Measurements from ENCODE around the gene TMPRSS2.

TMPRSS2 gene

DNA sequence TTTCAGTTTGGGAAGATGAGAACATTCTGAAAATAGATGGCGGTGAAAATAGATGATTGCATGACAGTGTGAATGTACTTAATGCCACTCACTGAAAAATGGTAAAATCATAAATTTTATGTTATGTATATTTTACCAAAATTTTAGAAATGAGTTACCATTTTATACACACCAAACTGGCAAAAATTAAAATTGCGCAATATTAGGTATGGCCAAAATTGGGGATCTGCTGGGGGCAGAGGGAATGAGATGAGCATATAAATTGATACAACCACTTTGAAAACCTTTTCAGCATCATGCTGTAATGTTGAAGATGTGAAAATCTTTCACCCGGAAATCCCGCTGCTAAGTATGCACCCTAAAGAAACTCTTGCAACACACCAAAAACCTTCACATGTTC, 10.8 kb upstream of the TMPRSS2 start:
- in situ Hi-C loops (cut with HindIII; ENCODE audit: low pct_ligation_motif_present, low pct_unique_long_range_greater_than_20kb, low sequenced_read_pairs), result no loop called here

DNA sequence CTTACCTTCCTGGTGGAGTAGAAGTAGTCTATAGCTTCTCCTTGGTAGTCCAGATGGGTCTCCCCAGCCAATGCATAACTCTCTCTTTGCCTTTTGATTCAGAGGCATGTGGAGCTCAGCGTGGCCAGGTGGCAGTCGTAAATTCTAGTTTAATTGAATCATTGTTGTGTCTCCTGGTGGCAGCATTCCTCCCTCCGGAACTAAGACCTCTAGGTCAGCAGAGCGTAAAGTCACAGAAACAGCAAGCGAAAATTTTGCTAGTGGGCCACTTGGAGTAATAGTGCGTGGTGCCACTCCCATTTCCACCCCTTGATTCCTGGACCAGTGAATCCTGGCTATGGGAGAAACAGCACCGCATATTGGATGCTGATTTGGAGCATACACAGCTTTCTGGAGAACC, 3.9 kb upstream of the TMPRSS2 start:
- in situ Hi-C loops (cut with HindIII; ENCODE audit: low pct_ligation_motif_present, low pct_unique_long_range_greater_than_20kb, low sequenced_read_pairs), result no loop called here
- no peak for DNase-seq

More for the DNA sequence above, 10.8 kb upstream of the TMPRSS2 start:
- DNase-seq, result no peak

DNA sequence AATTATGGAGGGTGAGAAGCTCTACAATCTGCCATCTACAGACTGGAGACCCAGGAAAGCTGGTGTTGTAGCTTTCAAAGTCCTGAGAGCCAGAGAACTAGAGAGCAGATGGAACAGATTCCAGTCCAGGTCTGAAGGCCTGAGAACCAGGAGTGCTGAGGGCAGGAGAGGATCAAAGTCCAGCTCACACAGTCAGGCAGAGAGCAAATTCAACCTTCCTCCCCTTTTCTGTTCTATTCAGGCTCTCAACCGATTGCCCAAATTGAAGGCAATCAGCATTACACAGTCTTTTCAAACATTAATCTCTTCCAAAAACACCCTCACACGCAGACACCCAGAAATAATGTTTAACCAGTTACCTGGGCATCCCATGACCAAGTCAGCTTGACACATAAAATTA, 2.5 kb upstream of the TMPRSS2 start:
- in situ Hi-C loops (cut with HindIII; ENCODE audit: low pct_ligation_motif_present, low pct_unique_long_range_greater_than_20kb, low sequenced_read_pairs), result no loop called here

DNA sequence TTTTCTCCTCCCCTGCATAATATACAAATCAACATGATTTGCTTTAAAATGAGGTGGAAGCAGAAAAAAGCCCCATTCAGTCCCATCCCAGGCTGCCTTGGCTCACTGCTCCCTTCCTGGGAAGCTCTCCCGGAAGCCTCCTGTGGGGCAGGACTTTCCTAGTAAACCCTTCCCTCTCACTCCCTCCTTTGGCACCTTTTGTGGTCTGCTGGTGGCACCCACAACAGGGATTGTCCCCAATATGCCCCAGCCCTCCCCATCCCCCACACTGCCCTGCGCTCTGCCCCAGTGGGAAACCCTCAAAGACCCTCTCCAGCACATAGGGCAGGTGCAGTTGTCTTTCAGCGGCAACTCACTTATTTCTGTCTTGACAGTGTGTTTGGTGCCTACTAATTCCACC, 1.8 kb upstream of the TMPRSS2 start:
- DNase-seq, result no peak
- in situ Hi-C loops (cut with HindIII; ENCODE audit: low pct_ligation_motif_present, low pct_unique_long_range_greater_than_20kb, low sequenced_read_pairs), result no loop called here

More for the DNA sequence above, 2.5 kb upstream of the TMPRSS2 start:
- DNase-seq, result no peak

DNA sequence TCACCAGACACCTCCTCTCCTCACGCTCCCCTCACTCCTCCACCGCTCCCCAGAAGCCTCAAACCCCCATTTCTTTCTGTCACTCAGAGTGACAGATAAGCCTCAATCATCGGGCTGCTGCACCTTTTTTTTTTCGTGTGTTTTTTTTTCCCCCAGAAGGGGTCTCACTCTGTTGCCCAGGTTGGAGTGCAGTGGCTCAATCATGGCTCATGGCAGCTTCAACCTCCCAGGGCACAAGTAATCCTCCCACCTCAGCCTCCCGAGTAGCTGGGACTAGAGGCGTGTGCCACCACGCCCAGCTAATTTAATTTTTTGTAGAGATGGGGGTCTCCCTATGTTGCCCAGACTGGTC, 1.2 kb upstream of the TMPRSS2 start:
- DNase-seq, result no peak
- in situ Hi-C loops (cut with HindIII; ENCODE audit: low pct_ligation_motif_present, low pct_unique_long_range_greater_than_20kb, low sequenced_read_pairs), result no loop called here

DNA sequence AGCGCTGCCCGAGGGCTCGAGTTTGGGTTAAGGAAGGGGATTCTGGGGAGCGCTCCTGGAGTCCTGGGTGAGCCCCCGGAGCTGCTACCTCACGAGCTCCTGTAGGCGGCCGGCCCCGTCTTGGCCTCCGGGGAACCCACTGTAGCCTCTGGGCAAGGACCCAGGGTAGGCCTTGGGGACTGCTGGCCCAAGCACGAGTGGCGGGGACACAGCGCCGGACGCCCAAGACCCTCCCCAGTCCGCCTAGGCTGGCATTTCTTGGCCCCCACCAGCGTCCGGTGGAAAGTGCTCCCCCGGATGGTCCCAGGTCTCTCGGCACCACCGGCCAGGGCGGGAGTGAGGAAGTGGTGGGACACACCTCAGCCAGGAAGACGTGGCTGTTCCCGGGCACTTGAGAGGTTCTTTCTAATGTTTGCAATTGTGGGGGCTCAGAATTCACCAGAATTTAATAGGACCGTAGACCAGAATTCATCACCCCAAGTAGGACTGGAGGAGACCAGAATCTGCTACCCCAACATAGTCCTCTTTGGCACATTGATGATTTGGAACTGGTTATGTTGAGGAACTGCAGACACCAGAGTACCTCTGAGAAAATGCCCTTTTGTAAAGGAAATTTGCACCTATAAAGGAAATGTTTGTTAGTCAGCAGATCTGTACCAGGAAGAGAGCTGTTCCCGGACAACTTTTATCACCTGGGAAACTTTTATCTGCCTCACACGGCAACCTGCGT, 622 bp upstream of the TMPRSS2 start:
- DNase-seq, result no peak
- in situ Hi-C loops (cut with HindIII; ENCODE audit: low pct_ligation_motif_present, low pct_unique_long_range_greater_than_20kb, low sequenced_read_pairs), result no loop called here

DNA sequence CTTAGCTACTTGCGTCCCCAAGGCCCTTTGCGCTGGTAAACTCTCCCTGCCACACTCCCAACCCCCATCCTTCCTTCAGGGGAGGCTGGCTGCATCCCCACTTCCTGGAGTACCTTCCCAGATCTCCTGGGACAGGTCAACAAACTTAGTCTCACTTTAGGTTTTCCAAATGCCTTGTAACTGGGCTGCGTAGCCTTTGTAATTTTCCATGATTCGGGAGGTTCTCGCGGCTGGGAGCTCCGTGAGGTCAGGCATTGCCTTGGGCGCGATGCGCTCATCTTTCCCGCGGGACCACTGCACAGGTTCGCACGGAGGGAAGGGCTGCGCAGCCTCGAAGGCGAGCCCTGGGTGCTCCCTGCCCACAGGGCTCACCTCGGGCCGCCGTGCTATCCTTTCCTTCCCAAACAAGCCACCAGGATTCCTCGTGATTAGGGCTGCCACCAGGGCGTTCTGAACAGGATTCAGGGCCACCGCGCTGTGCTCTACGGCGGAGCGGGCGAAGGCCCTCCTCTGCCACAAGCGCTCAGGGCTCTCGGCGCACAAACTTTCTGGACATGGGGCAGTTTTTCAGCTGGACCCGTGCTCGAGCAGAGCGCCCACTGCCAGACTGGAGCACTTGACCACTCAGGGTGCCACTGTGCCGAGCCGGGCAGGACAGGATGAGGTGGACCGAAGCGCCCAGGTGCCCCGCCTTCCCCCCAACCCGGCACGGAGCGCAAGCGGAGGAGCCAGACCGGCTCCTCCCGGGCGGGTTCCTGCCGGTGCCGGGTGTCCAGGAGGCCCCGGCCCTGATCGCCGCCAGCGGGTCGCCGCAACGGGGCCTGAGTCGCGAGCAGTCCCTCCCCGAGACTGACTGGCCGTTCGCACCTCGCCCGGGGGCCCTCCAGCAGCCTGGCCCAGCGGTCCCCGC, 1.1 kb downstream of the TMPRSS2 start:
- no peak for DNase-seq
- in situ Hi-C loops (cut with HindIII; ENCODE audit: low pct_ligation_motif_present, low pct_unique_long_range_greater_than_20kb, low sequenced_read_pairs), result no loop called here

DNA sequence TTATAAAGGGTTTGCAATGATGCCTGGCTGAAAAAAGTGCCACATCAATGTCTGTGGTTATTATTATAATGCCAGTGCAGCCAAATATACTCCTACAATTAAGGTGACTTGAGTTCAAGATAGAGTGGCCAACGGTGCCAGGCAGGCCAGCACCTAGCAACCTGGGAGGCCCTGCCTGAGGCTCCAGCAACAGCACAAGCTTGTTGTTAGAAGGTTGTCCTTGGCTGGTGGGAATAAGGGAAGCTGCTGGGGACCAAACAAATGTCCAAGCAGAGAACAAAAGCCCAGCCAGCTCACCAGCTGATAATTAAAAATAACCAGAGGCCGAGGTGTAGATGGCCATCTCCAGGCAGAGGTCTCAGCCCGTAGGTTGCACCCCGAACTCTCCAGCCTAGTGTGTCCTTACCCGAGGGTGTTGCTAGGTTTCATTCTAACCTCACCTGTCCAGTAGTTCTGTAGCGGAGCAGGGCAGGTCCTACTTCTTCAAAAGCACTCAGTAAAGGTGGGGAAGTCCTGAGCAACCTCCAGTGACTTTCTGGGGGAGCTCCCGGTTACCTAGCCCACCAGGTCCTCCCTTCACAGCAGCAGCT, 1.9 kb downstream of the TMPRSS2 start:
- DNase-seq, result no peak
- in situ Hi-C loops (cut with HindIII; ENCODE audit: low pct_ligation_motif_present, low pct_unique_long_range_greater_than_20kb, low sequenced_read_pairs), result no loop called here

DNA sequence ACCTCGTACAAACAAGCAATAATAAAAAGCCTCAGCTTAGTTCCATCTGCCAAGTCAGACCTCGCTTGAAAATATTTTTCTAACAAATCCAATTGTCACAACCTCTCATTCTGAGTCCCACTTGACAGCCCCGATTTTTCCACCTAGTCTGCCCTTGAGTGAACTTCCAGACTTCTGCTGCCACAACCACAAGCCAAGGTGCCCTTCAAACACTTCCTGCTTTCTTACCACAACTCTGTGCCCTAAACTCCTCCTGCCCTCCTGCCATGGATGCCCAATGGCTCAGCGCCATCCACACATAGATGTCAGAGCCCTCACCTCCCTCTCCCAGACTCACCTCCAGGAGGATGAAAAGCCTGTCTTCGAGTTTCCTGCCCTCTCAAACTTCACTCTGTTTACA, 3.9 kb downstream of the TMPRSS2 start:
- DNase-seq, result no peak
- in situ Hi-C loops (cut with HindIII; ENCODE audit: low pct_ligation_motif_present, low pct_unique_long_range_greater_than_20kb, low sequenced_read_pairs), result no loop called here

DNA sequence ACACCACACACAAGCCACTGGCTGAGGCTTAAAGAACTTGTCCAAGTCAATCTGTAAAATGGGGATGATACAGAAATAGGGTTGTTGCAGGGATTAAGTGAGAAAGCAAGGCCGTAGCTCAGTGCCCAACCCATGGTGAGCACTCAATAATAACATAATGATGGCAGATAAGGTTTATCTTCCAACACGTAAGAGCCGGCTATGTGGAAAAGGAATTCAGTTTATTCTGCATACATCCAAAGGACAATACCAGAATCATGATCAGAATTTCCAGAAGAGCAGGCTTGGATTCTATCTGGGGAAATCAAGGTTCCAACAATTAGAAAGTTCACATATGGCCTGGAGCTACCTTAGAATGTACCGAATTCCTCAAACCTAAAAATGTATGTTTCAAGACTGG, 4.6 kb downstream of the TMPRSS2 start:
- in situ Hi-C loops (cut with HindIII; ENCODE audit: low pct_ligation_motif_present, low pct_unique_long_range_greater_than_20kb, low sequenced_read_pairs), result no loop called here
- no peak for DNase-seq

DNA sequence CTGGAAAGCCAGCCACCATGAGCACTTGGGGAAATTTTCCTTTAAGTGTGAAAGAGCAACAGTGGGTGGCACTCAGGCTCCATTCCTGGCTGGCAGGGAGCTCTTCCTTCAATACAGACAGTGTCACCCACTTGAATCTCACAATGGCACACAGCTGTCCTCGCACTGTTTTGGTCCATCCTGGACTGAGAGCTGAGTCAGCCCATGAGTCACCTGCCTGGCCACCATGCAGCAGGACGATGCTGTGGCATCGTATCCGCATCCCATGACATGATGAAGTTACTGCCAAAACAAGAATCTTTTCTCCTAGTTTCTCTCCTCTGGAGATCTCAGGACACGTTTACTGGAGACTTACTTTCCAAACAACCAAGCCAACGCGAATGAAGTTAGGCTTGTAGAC, 6.0 kb downstream of the TMPRSS2 start:
- no peak for DNase-seq
- in situ Hi-C loops (cut with HindIII; ENCODE audit: low pct_ligation_motif_present, low pct_unique_long_range_greater_than_20kb, low sequenced_read_pairs), result no loop called here

DNA sequence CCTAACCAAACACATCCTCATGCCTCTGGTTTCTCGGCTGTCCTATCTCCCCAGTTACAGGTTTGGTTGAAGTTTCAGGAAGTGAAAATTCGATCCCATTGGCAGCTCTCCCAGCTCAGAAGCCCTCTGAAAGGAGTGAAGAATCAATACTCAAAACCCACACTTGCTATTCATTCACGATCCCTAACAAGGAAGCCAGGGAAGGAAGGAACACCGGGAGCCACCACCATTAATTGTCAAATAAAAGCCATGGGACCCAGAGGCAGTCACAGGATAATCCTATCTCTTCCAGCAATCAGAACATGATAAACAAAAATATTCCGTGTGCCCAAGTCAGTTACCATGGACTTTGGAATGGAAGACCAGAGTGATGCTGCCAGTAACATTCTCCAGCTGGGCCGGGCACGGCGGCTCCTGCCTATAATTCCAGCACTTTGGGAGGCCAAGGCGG, 7.0 kb downstream of the TMPRSS2 start:
- in situ Hi-C loops (cut with HindIII; ENCODE audit: low pct_ligation_motif_present, low pct_unique_long_range_greater_than_20kb, low sequenced_read_pairs), result no loop called here
- DNase-seq, result no peak

DNA sequence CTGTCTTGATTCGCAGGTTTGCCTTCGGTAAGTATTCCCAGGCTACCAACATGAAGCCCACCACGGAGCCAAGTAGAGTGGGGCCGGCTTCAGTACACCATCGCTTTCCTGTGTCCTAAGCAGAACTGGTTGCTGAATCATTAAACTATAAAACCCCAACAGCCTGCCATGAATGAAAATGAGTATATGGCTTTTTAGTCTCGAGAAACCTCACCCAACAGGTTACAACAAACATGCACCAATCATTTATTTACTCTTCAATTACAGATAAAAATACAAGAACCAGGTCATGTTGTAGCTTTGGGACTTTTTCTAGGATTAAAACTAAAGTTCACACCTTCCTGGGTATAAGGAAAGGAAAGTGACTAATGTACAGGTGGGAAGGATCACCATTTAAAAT, 7.6 kb downstream of the TMPRSS2 start:
- no peak for DNase-seq
- in situ Hi-C loops (cut with HindIII; ENCODE audit: low pct_ligation_motif_present, low pct_unique_long_range_greater_than_20kb, low sequenced_read_pairs), result no loop called here

DNA sequence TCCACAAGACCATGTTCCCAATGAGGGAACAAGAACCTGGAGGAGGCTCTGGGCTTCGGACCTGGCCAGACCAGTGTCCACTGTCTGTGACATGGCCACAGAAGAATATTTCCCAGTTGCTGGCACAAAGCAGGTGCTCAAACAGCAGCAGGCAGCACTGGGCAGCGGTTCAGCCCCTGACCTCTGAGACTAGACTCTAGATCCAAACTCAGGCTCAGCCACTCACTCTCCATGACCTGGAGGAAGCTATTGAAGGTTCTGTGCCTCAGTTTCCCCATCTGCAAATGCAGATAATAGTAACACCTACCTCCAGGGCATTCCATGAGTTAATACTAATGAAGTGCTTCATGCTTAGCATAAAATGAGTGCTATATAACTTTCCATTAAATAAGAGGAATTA, 8.0 kb downstream of the TMPRSS2 start:
- DNase-seq, result no peak
- in situ Hi-C loops (cut with HindIII; ENCODE audit: low pct_ligation_motif_present, low pct_unique_long_range_greater_than_20kb, low sequenced_read_pairs), result no loop called here

DNA sequence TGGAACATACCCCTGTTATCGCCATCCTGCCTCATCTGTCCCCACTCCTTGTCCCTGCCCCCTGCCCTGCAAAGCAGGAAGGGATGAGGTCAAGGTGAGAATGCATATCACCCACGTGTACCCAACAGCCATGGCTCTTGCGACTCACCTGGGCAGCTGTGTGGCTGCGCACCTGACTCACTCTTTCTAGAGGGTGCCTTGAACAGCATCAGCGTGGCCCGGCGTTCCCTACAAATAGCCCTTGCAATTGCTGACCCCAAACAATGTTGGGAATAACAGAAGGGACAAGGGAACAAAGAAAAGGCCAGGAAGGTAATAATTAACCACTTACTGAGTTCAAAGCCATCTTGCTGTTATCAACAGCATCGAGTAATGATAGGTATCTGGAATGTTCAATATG, 10.2 kb downstream of the TMPRSS2 start:
- DNase-seq, result no peak
- in situ Hi-C loops (cut with HindIII; ENCODE audit: low pct_ligation_motif_present, low pct_unique_long_range_greater_than_20kb, low sequenced_read_pairs), result no loop called here

DNA sequence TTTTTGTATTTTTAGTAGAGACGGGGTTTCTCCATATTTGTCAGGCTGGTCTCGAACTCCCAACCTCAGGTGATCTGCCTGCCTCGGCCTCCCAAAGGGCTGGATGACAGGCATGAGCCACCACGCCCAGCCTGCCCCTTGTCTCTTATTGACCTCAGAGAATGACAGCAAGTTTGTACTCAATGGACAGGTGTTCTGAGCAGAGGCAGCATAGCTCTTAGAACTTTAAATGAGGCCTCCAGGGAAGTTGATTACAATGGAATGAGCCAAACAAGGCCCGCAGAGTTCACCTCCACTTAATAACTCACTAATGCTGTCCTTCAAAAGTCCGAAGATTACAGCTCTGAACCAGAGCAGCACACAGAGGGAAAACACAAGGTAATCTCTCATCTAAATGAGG, 10.9 kb downstream of the TMPRSS2 start:
- in situ Hi-C loops (cut with HindIII; ENCODE audit: low pct_ligation_motif_present, low pct_unique_long_range_greater_than_20kb, low sequenced_read_pairs), result no loop called here
- DNase-seq, result no peak

DNA sequence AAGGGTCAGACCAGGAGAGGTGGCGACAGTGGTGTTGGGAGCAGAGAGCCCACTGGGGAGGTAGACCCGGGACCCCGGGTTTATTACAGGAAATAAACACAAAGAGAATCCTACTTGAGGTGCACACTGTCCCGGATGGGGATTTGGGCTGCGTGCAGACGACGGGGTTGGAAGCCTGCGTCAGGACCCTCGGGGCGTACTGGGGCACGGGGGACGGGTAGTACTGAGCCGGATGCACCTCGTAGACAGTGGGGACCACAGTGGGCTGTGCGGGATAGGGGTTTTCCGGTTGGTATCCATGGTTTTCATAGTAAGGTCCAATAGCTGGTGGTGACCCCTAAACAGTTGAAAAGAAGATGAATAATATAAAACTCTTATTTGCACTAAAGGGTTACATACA, 13.7 kb downstream of the TMPRSS2 start:
- in situ Hi-C loops (cut with HindIII; ENCODE audit: low pct_ligation_motif_present, low pct_unique_long_range_greater_than_20kb, low sequenced_read_pairs), result no loop called here
- DNase-seq, result no peak

DNA sequence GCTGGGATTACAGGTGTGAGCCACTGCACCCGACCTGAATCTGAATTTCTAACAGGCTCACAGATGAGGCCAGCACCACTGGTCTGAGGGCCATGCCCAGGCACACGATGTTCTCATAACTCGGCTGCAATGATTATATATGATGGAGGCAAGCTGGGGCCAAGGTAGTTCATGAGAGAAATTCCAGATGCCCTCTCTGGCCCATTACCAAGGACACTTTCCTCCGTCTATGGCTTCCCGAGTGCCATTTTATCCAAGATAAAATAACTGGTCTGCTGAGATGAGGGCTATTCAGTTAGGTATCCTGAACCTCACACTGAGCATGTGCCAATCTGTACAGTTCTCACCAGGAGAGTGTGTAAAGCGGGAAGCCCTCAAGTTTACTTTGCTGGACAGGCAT, 16.5 kb downstream of the TMPRSS2 start:
- in situ Hi-C loops (cut with HindIII; ENCODE audit: low pct_ligation_motif_present, low pct_unique_long_range_greater_than_20kb, low sequenced_read_pairs), result no loop called here
- DNase-seq, result no peak

DNA sequence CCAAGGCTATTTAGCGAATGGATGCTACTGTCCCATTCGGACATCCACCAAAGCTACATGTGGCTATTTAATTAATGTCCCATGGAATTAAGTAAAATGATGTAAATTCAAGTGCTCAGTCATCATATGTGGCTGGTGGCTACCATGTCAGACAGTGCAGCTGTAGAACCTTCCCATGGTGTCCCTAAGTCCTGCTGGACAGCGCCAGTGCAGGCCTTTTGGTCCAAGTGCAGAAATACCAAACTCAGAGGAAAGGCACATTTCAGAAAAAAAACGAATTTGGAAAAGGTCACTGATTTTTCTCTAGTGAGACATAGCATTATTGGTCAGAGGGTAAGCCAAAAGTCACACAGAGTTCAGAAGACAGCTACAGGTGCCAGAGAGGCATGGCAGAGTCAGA, 17.6 kb downstream of the TMPRSS2 start:
- DNase-seq, result no peak
- in situ Hi-C loops (cut with HindIII; ENCODE audit: low pct_ligation_motif_present, low pct_unique_long_range_greater_than_20kb, low sequenced_read_pairs), result no loop called here

DNA sequence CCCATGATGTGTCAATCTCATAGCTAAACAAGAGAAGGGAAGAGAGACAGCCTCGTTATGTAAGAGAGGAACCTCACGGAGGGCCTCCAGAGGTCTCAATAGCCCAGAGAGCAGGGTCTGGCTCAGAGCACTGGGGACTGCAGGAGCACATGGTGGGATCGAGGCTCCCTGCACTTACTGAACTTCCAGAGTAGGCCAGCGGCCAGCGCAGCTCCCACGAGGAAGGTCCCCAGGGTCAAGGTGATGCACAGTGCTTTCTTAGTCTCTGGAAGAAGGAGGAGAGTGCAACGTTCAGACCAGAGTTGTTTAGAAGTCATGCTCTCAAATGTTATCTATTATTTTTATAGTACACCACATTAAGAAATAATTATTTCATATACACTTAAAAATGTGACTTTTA, 18.6 kb downstream of the TMPRSS2 start:
- in situ Hi-C loops (cut with HindIII; ENCODE audit: low pct_ligation_motif_present, low pct_unique_long_range_greater_than_20kb, low sequenced_read_pairs), result no loop called here

More for the DNA sequence above, 18.6 kb downstream of the TMPRSS2 start:
- no peak for DNase-seq

Data from ACHN (cell line).